T-helper 1 cell treated with Interleukin-12 subunit alpha and Interleukin-12 subunit beta and Interleukin-4 antibody, amounts not matched to agents 30 μg/mL and 1 μg/mL, for 36 hours (primary cell): ENCODE results near the gene CNOT6L.

ENCODE experiments used
- H3K27ac Mint-ChIP-seq: one replicate; pipeline ENCODE4 v1.8.0; 2021; ENCODE audit warnings: mild to moderate bottlenecking, mixed read lengths
- H3K27me3 Mint-ChIP-seq: one replicate; pipeline ENCODE4 v1.8.0; 2021; ENCODE audit warnings: low read depth, mixed read lengths
- H3K36me3 Mint-ChIP-seq: one replicate; pipeline ENCODE4 v1.8.0; 2021; ENCODE audit warnings: low read depth, mixed read lengths
- H3K4me1 Mint-ChIP-seq: one replicate; pipeline ENCODE4 v1.8.0; 2021; ENCODE audit warnings: low read depth, mixed read lengths
- H3K4me3 Mint-ChIP-seq: one replicate; pipeline ENCODE4 v1.8.0; 2021; ENCODE audit warnings: mild to moderate bottlenecking, moderate library complexity, mixed read lengths
- H3K9me3 Mint-ChIP-seq: one replicate; pipeline ENCODE4 v1.8.0; 2021; ENCODE audit warnings: mixed read lengths

The CNOT6L gene

GRCh38 chr4:77692847-77693432 lies 126.2 kb downstream of the CNOT6L start:
- no peaks in the 10 kb centered on the region for H3K4me1 Mint-ChIP-seq
- H3K27ac Mint-ChIP-seq = no peak overlapping the region
- H3K9me3 Mint-ChIP-seq = no peaks in the 10 kb centered on the region
- peaks cover 15% of the 10 kb centered on the region for H3K27me3 Mint-ChIP-seq
- H3K4me3 Mint-ChIP-seq = no peak overlapping the region
- no peaks in the 10 kb centered on the region for H3K36me3 Mint-ChIP-seq

DNA sequence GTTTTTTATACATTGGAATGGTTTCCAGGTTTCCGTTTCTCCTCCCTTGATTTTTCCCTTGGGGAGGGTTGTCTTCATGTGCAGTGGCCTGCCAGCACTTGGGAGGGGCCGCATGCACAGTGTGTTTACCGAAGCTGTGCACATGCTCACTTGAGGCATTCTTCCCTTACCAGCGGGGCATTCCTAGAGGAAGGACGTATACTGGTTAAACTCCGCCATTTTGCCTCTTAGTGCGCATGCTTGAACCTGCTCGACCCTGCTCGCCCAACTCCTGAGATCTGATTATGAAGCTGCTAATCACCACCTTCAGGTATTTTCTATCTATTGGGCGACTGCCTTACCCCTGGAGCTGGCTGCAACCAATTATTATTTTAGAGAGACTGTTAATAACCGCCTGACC lies 137.4 kb downstream of the CNOT6L start:
- Mint-ChIP-seq H3K36me3 (no peaks in the 10 kb centered on the region), H3K4me1 (no peaks in the 10 kb centered on the region), H3K27me3 (peaks cover 18% of the 10 kb centered on the region), H3K27ac (no peak overlapping the region), H3K4me3 (no peak overlapping the region), H3K9me3 (no peaks in the 10 kb centered on the region)

DNA sequence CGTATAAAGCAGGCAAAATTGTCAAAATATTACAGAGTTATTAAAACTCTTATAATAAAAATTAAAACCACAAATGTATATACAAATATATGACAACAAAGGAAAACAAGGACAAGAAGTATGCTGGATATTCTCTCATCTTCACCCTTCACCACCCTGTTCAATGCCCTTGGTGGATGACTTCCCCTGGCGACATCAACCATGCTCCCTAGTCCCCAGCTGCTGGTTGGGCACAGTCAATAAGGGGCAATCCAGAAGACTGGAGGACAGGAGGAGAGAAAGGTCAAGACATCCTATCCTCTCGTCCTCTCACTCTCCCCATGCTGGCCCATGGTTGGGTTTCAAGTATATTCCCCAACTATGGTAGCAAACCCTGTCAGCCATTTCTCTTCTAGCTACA lies 142.3 kb downstream of the CNOT6L start:
- Mint-ChIP-seq H3K4me3 (no peak overlapping the region), H3K36me3 (no peaks in the 10 kb centered on the region), H3K9me3 (no peaks in the 10 kb centered on the region), H3K27ac (no peak overlapping the region), H3K27me3 (peaks cover 11% of the 10 kb centered on the region), H3K4me1 (no peaks in the 10 kb centered on the region)

DNA sequence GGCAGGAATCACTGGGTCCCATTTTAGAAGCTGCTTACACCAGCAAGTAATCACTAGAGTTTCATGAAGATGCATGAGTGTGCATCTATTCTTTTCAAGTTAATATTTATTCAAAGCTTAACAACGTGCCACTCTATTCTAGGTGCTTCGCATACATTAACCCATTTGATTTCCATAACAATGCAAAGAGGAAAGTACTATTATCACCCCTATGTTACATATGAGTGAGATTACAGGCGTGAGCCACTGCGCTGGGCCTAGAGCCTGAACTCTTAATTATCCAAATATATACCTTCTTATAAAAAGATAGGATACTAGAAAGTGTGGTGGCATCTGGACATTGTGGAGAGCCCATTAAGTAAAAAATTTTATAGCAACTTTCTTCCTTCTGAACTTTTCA lies 148.1 kb downstream of the CNOT6L start:
- peaks cover 3% of the 10 kb centered on the region for H3K9me3 Mint-ChIP-seq
- no peak overlapping the region for H3K4me3 Mint-ChIP-seq
- H3K4me1 Mint-ChIP-seq = no peaks in the 10 kb centered on the region
- H3K27ac Mint-ChIP-seq = no peak overlapping the region
- no peaks in the 10 kb centered on the region for H3K36me3 Mint-ChIP-seq
- peaks cover 3% of the 10 kb centered on the region for H3K27me3 Mint-ChIP-seq

GRCh38 chr4:77669946-77670590 lies 149.1 kb downstream of the CNOT6L start:
- Mint-ChIP-seq H3K4me1 (no peaks in the 10 kb centered on the region), H3K36me3 (no peaks in the 10 kb centered on the region), H3K9me3 (peaks cover 3% of the 10 kb centered on the region), H3K27me3 (peaks cover 3% of the 10 kb centered on the region), H3K27ac (no peak overlapping the region), H3K4me3 (no peak overlapping the region)

DNA sequence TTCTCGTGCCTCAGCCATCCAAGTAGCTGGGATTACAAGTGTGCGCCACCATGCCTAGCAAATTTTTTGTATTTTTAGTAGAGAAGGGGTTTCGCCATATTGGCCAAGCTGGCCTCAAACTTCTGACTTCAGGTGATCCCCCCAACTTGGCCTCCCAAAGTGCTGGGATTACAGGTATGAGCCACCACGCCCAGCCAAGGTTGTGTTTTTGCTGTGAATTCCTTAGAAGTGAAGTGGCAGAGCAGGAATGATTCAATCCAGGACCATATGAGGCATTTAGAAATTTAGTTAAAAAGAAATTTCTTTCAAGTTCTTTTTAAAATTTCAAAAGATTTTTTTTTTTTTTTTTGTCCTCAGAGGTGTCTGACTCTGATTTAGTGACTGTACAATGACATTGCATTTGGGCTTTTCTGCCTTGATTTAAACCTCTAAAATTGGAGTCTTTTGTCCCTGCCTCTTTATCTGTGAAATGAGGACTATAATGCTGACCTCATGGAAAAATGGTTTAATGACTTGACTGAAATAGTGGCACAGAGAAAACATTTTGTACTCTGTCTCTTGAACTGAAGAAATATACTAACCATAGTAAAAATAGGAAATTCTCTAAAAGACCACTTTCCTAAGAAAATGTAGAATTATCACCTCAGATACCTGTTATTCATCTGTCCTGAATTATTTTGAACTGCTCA lies 153.6 kb downstream of the CNOT6L start:
- Mint-ChIP-seq H3K9me3 (peaks cover under 1% of the 10 kb centered on the region), H3K4me1 (no peaks in the 10 kb centered on the region), H3K36me3 (no peaks in the 10 kb centered on the region), H3K27ac (no peak overlapping the region), H3K27me3 (peaks cover under 1% of the 10 kb centered on the region), H3K4me3 (no peak overlapping the region)
